ENCODE measurements around the gene NLK.
"Not testable (repeated sequence)": the region's sequence is repeated elsewhere in the genome, so short reads cannot be mapped to it uniquely, and the experiment has no call there.

The NLK gene

DNA sequence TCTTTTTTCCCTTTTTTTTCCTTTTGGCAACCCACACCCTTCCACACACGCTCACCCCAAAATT lies at the start of gene NLK:
Gene NLK, plus strand, starts transcription at position 21 of the 64 bp plus-strand sequence. CDS start 197 bp downstream, outside the sequence.
- DNase-seq = no peak

GRCh38 chr17:27993161-27993695 lies 49.2 kb upstream of the NLK start:
- DNase-seq = no peak

- no peak for DNase-seq
These were observed 48.7 kb upstream of the NLK start for GRCh38 chr17:27993723-27994310.

DNA sequence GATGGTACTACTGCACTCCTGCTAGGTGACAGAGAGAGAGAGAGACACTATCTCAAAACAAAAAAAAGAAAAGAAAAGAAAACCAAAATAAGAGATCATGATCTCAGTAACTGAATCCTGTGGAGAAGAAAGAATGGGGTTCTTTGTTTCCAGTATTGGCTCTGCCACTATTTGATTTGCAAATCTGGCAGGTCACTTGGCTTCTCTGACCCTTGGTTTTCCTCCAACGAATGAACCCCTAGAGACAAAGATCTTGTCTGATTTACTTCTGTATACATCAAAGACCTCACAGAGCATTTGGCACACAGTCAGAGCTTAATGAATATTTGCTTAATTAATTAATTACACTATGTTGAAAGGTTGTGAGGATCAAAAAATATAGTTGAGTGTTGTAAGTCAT lies 47.9 kb upstream of the NLK start:
- no peak for DNase-seq

- no peak for DNase-seq
These were observed 46.9 kb upstream of the NLK start for GRCh38 chr17:27995554-27995953.

GRCh38 chr17:27996202-27997043 lies 46.1 kb upstream of the NLK start:
- no peak for DNase-seq

GRCh38 chr17:27997044-27997401 lies 45.5 kb upstream of the NLK start:
- DNase-seq = no peak

DNA sequence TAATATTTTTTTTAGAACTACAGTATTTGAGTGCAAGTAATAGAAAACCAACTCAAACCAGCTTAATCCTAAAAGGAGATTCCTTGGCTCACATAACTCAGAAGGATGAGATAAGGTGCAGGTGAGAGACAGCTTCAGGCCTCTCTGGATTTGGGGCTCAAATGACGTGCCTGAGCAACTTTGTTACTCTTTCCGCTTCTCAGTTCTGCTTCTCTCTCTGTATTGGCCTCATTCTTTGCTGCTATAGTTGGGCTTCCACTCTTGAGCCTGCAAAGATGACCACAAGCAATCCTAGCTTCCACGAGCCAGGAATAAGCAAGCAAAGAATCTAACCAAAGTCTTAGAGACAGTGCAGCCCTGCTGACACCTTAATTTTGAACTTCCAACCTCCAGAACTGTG lies 45.0 kb upstream of the NLK start:
- no peak for DNase-seq

- DNase-seq = no peak
These were observed 41.3 kb upstream of the NLK start for GRCh38 chr17:28001149-28001548.

DNA sequence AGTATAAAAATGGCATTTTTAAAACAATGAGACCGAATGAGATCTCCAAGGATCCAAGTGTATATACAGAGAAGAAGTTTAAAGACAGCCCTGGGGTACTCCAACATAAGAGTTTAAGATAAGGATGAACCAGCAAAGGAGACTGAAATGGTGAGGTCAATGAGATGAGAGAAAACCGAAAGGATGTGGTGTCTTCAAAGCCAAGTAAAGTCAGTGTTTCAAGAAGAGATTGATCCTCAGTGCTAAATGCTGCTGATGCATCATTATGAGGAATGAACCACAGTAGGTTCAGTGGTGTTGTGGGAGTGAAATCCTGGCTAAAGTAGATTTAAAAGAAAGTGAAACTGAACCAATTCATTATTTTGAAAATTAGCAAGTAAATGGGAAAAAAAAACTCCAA lies 38.1 kb upstream of the NLK start:
- DNase-seq = no peak

- not testable (repeated sequence) for DNase-seq
These were observed 34.6 kb upstream of the NLK start for GRCh38 chr17:28007925-28008324.

- DNase-seq = peak in 1 of 2 donors; percentile 7
These were observed 34.0 kb upstream of the NLK start for GRCh38 chr17:28008513-28008912.

DNA sequence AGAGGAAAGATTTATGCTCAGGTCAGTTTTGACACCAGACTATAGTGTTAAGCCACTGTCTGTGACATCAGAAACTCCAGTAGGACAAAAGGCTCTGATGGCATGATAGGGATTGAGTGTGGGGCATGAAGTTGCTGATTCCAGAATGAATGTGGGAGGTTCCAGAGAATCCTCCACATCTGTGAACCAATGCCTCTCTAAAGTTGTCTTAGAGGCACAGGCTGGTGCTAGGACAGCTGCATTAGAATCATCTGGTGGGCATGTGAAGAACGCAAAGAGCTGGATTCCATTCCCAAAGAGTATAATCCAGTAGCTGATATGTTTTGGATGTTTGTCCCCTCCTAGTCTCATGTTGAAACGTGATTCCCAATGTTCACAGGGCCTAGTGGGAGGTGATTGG lies 32.1 kb upstream of the NLK start:
- no peak for DNase-seq

GRCh38 chr17:28018439-28019070 lies 23.9 kb upstream of the NLK start:
- DNase-seq = no peak

- DNase-seq = no peak
These were observed 22.0 kb upstream of the NLK start for GRCh38 chr17:28020515-28020914.

GRCh38 chr17:28029044-28029443 lies 13.4 kb upstream of the NLK start:
- DNase-seq = no peak

DNA sequence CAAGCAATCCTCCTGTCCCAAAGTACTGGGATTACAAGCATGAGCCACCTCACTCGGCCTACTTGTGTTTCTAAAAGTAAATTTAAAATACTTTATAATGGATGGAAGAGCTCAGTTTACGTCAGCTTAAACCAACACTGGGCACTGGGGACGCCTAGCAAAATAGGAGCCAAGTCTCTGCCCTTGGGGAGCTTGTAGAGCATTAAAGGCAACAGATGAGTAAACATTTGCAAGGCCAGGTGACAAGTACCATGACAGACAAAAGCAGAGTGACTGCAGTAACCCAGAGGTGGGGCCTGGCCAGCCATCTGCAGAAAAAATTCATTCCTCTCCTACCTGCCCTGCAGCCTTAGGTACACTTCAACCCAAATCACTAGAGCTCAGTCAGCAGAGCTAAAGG lies 12.1 kb upstream of the NLK start:
- DNase-seq = no peak

GRCh38 chr17:28031174-28031573 lies 11.3 kb upstream of the NLK start:
- no peak for DNase-seq

GRCh38 chr17:28033972-28034714 lies 8.3 kb upstream of the NLK start:
- no peak for DNase-seq

- not testable (repeated sequence) for DNase-seq
These were observed 7.0 kb upstream of the NLK start for GRCh38 chr17:28035452-28035851.

DNA sequence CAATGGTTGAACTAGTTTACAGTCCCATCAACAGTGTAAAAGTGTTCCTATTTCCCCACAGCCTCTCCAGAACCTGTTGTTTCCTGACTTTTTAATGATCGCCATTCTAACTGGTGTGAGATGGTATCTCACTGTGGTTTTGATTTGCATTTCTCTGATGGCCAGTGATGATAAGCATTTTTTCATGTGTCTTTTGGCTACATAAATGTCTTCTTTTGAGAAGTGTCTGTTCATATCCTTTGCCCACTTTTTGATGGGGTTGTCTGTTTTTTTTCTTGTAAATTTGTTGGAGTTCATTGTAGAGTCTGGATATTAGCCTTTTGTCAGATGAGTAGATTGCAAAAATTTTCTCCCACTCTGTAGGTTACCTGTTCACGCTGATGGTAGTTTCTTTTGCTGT lies 6.6 kb upstream of the NLK start:
- DNase-seq = not testable (repeated sequence)

DNA sequence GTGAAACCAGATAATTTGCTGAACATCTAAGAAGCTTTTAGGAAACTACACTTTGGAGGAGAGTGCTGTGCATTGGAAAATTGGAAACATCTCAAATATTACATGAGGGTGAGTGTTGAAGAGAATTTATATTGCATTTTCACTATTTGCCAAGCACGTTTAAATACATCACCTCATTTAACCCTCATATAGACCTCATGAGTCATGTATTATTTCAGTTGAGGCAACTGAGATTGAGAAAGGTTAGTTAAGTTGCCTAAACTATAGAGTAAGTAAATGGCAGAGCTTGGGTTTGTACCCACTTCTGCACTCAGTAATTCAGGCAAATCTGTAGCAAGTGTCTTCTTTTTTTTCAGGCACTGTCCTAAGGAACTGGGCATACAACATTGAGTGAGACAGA lies 3.7 kb upstream of the NLK start:
- DNase-seq = no peak

- no peak for DNase-seq
These were observed 3.2 kb upstream of the NLK start for GRCh38 chr17:28039251-28039650.

DNA sequence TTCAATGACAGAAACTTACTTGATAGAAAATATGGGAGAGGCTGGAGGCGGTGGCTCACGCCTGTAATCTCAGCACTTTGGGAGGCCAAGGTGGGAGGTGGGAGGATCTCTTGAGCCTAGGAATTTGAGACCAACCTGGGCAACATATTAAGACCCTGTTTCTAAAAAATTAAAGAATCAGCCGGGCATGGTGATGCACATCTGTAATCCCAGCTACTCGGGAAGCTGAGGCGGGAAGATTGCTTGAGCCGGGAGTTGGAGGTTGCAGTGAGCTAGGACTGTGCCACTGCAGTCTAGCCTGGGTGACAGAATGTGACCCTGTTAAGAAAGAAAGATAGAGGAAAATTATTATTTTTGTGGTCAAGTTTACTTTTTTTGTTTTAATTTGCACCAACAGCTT lies 2.1 kb upstream of the NLK start:
- DNase-seq = no peak
